ENCODE results near the gene TGFBRAP1. TPM values are rescaled to one million over a fixed set of nuclear protein-coding genes. Genes with fewer than 3 reads are reported as not detected.

Gene TGFBRAP1
- total and polyA plus RNA-seq, 9 of the 15 experiments (the other 6 are each of a cell fraction or from before 2014, with no cell fraction given), result 3.7 to 18.0 (median 11.0) TPM

- no peak for TF ChIP-seq CCAR2 (IDR thresholded peaks at IDR 0.05; ENCODE audit: low read depth, low read length)
- no peak for TF ChIP-seq ZFP36 (IDR thresholded peaks at IDR 0.05; ENCODE audit: low read depth, low read length, partially characterized antibody)
- TF ChIP-seq ZNF408 (CRISPR knock-in tag; IDR thresholded peaks at IDR 0.05; ENCODE audit: low read depth), result no peak
- no peak for TF ChIP-seq ZNF174 (CRISPR knock-in tag; IDR thresholded peaks at IDR 0.05)
- TF ChIP-seq, protein P1, sequence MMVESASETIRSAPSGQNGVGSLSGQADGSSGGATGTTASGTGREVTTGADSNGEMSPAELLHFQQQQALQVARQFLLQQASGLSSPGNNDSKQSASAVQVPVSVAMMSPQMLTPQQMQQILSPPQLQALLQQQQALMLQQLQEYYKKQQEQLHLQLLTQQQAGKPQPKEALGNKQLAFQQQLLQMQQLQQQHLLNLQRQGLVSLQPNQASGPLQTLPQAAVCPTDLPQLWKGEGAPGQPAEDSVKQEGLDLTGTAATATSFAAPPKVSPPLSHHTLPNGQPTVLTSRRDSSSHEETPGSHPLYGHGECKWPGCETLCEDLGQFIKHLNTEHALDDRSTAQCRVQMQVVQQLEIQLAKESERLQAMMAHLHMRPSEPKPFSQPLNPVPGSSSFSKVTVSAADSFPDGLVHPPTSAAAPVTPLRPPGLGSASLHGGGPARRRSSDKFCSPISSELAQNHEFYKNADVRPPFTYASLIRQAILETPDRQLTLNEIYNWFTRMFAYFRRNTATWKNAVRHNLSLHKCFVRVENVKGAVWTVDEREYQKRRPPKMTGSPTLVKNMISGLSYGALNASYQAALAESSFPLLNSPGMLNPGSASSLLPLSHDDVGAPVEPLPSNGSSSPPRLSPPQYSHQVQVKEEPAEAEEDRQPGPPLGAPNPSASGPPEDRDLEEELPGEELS (CRISPR knock-in tag; IDR thresholded peaks at IDR 0.05; ENCODE audit: borderline replicate concordance), result 0 out of 2 replicates have a peak, but pooled peaks have one; percentile 9
- no peak for TF ChIP-seq TARDBP (IDR thresholded peaks at IDR 0.05)
- no peak for TF ChIP-seq MLX (CRISPR knock-in tag; conservative IDR thresholded peaks at IDR 0.05)
- peak; percentile 90 for TF ChIP-seq DEAF1 (CRISPR knock-in tag; IDR thresholded peaks at IDR 0.05)
- 0 out of 2 replicates have a peak, but pooled peaks have one; percentile 32 for TF ChIP-seq ETS1 (conservative IDR thresholded peaks at IDR 0.05; ENCODE audit: control insufficient read depth, low read depth, low read length)
- TF ChIP-seq TAF9B (IDR thresholded peaks at IDR 0.05; ENCODE audit: partially characterized antibody), result no peak
- peak in 1 of 2 experiments; percentile 16; a peak in 1 of 3 replicates for TF ChIP-seq CBX3 (IDR thresholded peaks at IDR 0.05; ENCODE audit: borderline replicate concordance in 1 of 2, low read length in 2 of 2)
- TF ChIP-seq PTTG1 (tag; IDR thresholded peaks at IDR 0.05; ENCODE audit: low read depth), result no peak
- no peak for TF ChIP-seq POU5F1 (IDR thresholded peaks at IDR 0.05; ENCODE audit: borderline replicate concordance, low read depth, low read length, partially characterized antibody)
- peak; percentile 64 for TF ChIP-seq RB1 (IDR thresholded peaks at IDR 0.05; ENCODE audit: low read depth)
- TF ChIP-seq, protein P2, sequence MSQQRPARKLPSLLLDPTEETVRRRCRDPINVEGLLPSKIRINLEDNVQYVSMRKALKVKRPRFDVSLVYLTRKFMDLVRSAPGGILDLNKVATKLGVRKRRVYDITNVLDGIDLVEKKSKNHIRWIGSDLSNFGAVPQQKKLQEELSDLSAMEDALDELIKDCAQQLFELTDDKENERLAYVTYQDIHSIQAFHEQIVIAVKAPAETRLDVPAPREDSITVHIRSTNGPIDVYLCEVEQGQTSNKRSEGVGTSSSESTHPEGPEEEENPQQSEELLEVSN (IDR thresholded peaks at IDR 0.05; ENCODE audit: borderline replicate concordance in 1 of 2, extremely low read depth in 1 of 2, insufficient read depth in 1 of 2, insufficient read length in 1 of 2, low read depth in 1 of 2, low read length in 1 of 2, poor library complexity in 1 of 2, severe bottlenecking in 1 of 2), result peak; percentile 16 to 27
- TF ChIP-seq SMAD4 (CRISPR knock-in tag; conservative IDR thresholded peaks at IDR 0.05), result 0 out of 2 replicates have a peak, but pooled peaks have one; percentile 34
- no peak for TF ChIP-seq TGIF2 (CRISPR knock-in tag; IDR thresholded peaks at IDR 0.05)
- no peak for TF ChIP-seq CBFA2T2 (conservative IDR thresholded peaks at IDR 0.05)
- no peak for TF ChIP-seq ZNF57 (CRISPR knock-in tag; IDR thresholded peaks at IDR 0.05)
- TF ChIP-seq NCOA1 (IDR thresholded peaks at IDR 0.05; ENCODE audit: low read depth), result no peak
Observed at GRCh38 chr2:105369777-105370690, 40.5 kb upstream of the TGFBRAP1 start (continued).
